ENCODE measurements around the gene ENGASE.

Gene ENGASE

GRCh38 chr17:79047923-79048825 lies 26.4 kb upstream of the ENGASE start:
- no peaks in the 10 kb centered on the region for H3K27me3 ChIP-seq (ENCODE audit: insufficient read depth, low read length, poor library complexity, severe bottlenecking)
- no peak overlapping the region for H3K4me2 ChIP-seq (ENCODE audit: low read depth, low read length, poor library complexity, severe bottlenecking)
- H3K4me3 ChIP-seq (ENCODE audit: low read length, poor library complexity, severe bottlenecking), result no peak overlapping the region
- H3K9me2 ChIP-seq (replicated peaks; ENCODE audit: low read depth, low read length), result no peaks in the 10 kb centered on the region
- H4K20me1 ChIP-seq (ENCODE audit: insufficient read depth, low read length, poor library complexity, severe bottlenecking), result no peaks in the 10 kb centered on the region
- H3K79me2 ChIP-seq (ENCODE audit: insufficient read depth, low read length), result no peaks in the 10 kb centered on the region
- no peak overlapping the region for H2AFZ ChIP-seq (ENCODE audit: low read length)
- H3K9me3 ChIP-seq (ENCODE audit: insufficient read depth, low read depth, low read length), result no peaks in the 10 kb centered on the region
- no peaks in the 10 kb centered on the region for H3F3A ChIP-seq (ENCODE audit: low read depth)
- no peaks in the 10 kb centered on the region for H3K4me1 ChIP-seq (ENCODE audit: insufficient read depth, low read length, poor library complexity, severe bottlenecking)
- H3K36me3 ChIP-seq (ENCODE audit: insufficient read depth, low read length), result no peaks in the 10 kb centered on the region
- TF ChIP-seq EZH2phosphoT487 (IDR thresholded peaks at IDR 0.05; ENCODE audit: borderline replicate concordance), result no peak
- TF ChIP-seq, protein P1, sequence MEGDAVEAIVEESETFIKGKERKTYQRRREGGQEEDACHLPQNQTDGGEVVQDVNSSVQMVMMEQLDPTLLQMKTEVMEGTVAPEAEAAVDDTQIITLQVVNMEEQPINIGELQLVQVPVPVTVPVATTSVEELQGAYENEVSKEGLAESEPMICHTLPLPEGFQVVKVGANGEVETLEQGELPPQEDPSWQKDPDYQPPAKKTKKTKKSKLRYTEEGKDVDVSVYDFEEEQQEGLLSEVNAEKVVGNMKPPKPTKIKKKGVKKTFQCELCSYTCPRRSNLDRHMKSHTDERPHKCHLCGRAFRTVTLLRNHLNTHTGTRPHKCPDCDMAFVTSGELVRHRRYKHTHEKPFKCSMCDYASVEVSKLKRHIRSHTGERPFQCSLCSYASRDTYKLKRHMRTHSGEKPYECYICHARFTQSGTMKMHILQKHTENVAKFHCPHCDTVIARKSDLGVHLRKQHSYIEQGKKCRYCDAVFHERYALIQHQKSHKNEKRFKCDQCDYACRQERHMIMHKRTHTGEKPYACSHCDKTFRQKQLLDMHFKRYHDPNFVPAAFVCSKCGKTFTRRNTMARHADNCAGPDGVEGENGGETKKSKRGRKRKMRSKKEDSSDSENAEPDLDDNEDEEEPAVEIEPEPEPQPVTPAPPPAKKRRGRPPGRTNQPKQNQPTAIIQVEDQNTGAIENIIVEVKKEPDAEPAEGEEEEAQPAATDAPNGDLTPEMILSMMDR (conservative IDR thresholded peaks at IDR 0.05; ENCODE audit: low read length), result no peak
- H3K9ac ChIP-seq (ENCODE audit: low read depth, low read length, poor library complexity, severe bottlenecking), result no peak overlapping the region

- Histone ChIP-seq H3K9ac (ENCODE audit: low read depth, low read length, poor library complexity, severe bottlenecking) (no peak overlapping the region), H3K4me2 (ENCODE audit: low read depth, low read length, poor library complexity, severe bottlenecking) (no peak overlapping the region), H3K9me2 (replicated peaks; ENCODE audit: low read depth, low read length) (no peaks in the 10 kb centered on the region), H3K79me2 (ENCODE audit: insufficient read depth, low read length) (no peaks in the 10 kb centered on the region), H3K27me3 (ENCODE audit: insufficient read depth, low read length, poor library complexity, severe bottlenecking) (no peaks in the 10 kb centered on the region), H3F3A (ENCODE audit: low read depth) (no peaks in the 10 kb centered on the region), H3K36me3 (ENCODE audit: insufficient read depth, low read length) (no peaks in the 10 kb centered on the region), H3K4me3 (ENCODE audit: low read length, poor library complexity, severe bottlenecking) (no peak overlapping the region), H2AFZ (ENCODE audit: low read length) (no peak overlapping the region), H3K4me1 (ENCODE audit: insufficient read depth, low read length, poor library complexity, severe bottlenecking) (no peaks in the 10 kb centered on the region), H4K20me1 (ENCODE audit: insufficient read depth, low read length, poor library complexity, severe bottlenecking) (no peaks in the 10 kb centered on the region), H3K9me3 (ENCODE audit: insufficient read depth, low read depth, low read length) (no peaks in the 10 kb centered on the region)
- TF ChIP-seq, protein P1 (conservative IDR thresholded peaks at IDR 0.05; ENCODE audit: low read length), result no peak
- TF ChIP-seq EZH2phosphoT487 (IDR thresholded peaks at IDR 0.05; ENCODE audit: borderline replicate concordance), result no peak
These were observed 25.5 kb upstream of the ENGASE start for GRCh38 chr17:79048826-79049755.

GRCh38 chr17:79049821-79050220 lies 24.8 kb upstream of the ENGASE start:
- Histone ChIP-seq H3K9me2 (replicated peaks; ENCODE audit: low read depth, low read length) (no peaks in the 10 kb centered on the region), H3F3A (ENCODE audit: low read depth) (no peaks in the 10 kb centered on the region), H3K4me3 (ENCODE audit: low read length, poor library complexity, severe bottlenecking) (no peak overlapping the region), H3K27me3 (ENCODE audit: insufficient read depth, low read length, poor library complexity, severe bottlenecking) (no peaks in the 10 kb centered on the region), H3K4me1 (ENCODE audit: insufficient read depth, low read length, poor library complexity, severe bottlenecking) (no peaks in the 10 kb centered on the region), H3K4me2 (ENCODE audit: low read depth, low read length, poor library complexity, severe bottlenecking) (no peak overlapping the region), H3K9me3 (ENCODE audit: insufficient read depth, low read depth, low read length) (no peaks in the 10 kb centered on the region), H3K9ac (ENCODE audit: low read depth, low read length, poor library complexity, severe bottlenecking) (no peak overlapping the region), H4K20me1 (ENCODE audit: insufficient read depth, low read length, poor library complexity, severe bottlenecking) (no peaks in the 10 kb centered on the region), H2AFZ (ENCODE audit: low read length) (no peak overlapping the region), H3K79me2 (ENCODE audit: insufficient read depth, low read length) (no peaks in the 10 kb centered on the region), H3K36me3 (ENCODE audit: insufficient read depth, low read length) (no peaks in the 10 kb centered on the region)
- no peak for TF ChIP-seq EZH2phosphoT487 (IDR thresholded peaks at IDR 0.05; ENCODE audit: borderline replicate concordance)
- TF ChIP-seq, protein P1 (conservative IDR thresholded peaks at IDR 0.05; ENCODE audit: low read length), result no peak
